HCT116 (cell line): Measurements from ENCODE around the gene SWAP70. TPM values are rescaled to one million over a fixed set of nuclear protein-coding genes. Genes with fewer than 3 reads are reported as not detected.

Experiments
- ATAC-seq: fragments of 200-7000 bp; cut with Tn5 transposase; 2 replicates; pipeline ENCODE4 v1.9.1; 2020; ENCODE audit warnings: mild to moderate bottlenecking, moderate library complexity
- BruUV-seq: library from RNA; stranded (reverse); fragments of 400-500 nt; replicated peaks from 2 replicates; lab custom pipeline; 2021; lab: Mats Ljungman, UMichigan
- CTCF ChIA-PET: fragments of 300-600 bp; sonication (Branson Sonifier 250); formaldehyde crosslinking; loops from one replicate; lab custom pipeline; 2021; ENCODE audit warnings: antibody characterized with exemption; lab: Charles Lee
- POLR2A ChIA-PET: fragments of 300-600, 350-600 bp; sonication (Branson Sonifier 250); formaldehyde crosslinking; loops from one replicate; lab custom pipeline; 2021; ENCODE audit warnings: antibody characterized with exemption; lab: Charles Lee
- RAD21 ChIA-PET, 2 experiments: fragments of 300-600 bp; sonication (Branson Sonifier 250); formaldehyde crosslinking; loops; one replicate each; lab custom pipeline; 2023; ENCODE audit warnings: low total read pairs in 2 of 2; ENCODE audit not compliant: uncharacterized antibody in 2 of 2, unreplicated experiment in 2 of 2, low non-redundant PET in 1 of 2; lab: Charles Lee
- DNase-seq: peaks from one replicate; pipeline ENCODE4 v3.0.0-alpha.2; 2010; ENCODE audit warnings: low read depth, low spot score
- H2AFZ ChIP-seq: fragments of 200-600 bp; shearing (Covaris generic), sonication (generic); 2 replicates; pipeline ENCODE4 v1.6.1; 2017; ENCODE audit warnings: low read depth, mixed run types, mixed read lengths, antibody characterized with exemption, low read length; ENCODE audit not compliant: poor library complexity, severe bottlenecking
- H3K27ac ChIP-seq: 2 replicates; pipeline ENCODE4 v1.5.1; 2012; ENCODE audit warnings: low read depth, low read length
- H3K27me3 ChIP-seq: fragments of 200-600 bp; sonication (generic); 2 replicates; pipeline ENCODE4 v1.6.1; 2016; ENCODE audit warnings: mixed run types, low read length, mixed read lengths; ENCODE audit not compliant: insufficient read depth
- H3K36me3 ChIP-seq, 2 experiments: fragments of 200-500 bp in 1 of 2; fragments of 200-600 bp in 1 of 2; sonication (Bioruptor generic) in 1 of 2; sonication (generic) in 1 of 2; 2 replicates each; pipeline versions ENCODE4 v1.5.1 to v1.6.1; 2014 to 2016; ENCODE audit warnings: low read length in 2 of 2, inconsistent platforms in 1 of 2, mixed read lengths in 1 of 2, mixed run types in 1 of 2; ENCODE audit not compliant: insufficient read depth in 2 of 2, control insufficient read depth in 1 of 2
- H3K4me1 ChIP-seq, 2 experiments: fragments of 200-600 bp in 1 of 2; sonication (generic) in 1 of 2; 2 replicates each; pipeline versions ENCODE4 v1.5.1 to v1.6.1; 2012 to 2017; ENCODE audit warnings: low read length in 2 of 2, inconsistent platforms in 1 of 2, mild to moderate bottlenecking in 1 of 2, mixed read lengths in 1 of 2, mixed run types in 1 of 2, moderate library complexity in 1 of 2; ENCODE audit not compliant: insufficient read depth in 2 of 2, control insufficient read depth in 1 of 2
- H3K4me2 ChIP-seq: fragments of 200-600 bp; sonication (generic); 2 replicates; pipeline ENCODE4 v1.6.1; 2017; ENCODE audit warnings: mixed run types, low read length, mixed read lengths
- H3K4me3 ChIP-seq, 2 experiments: fragments of 200-600 bp in 1 of 2; sonication (generic) in 1 of 2; replicated peaks in 1 of 2; 2 replicates each; pipeline ENCODE4 v1.5.1; 2011 to 2016; ENCODE audit warnings: low read length in 2 of 2, control low read depth in 1 of 2, low read depth in 1 of 2, mild to moderate bottlenecking in 1 of 2, mixed read lengths in 1 of 2, mixed run types in 1 of 2
- H3K79me2 ChIP-seq: fragments of 200-600 bp; sonication (generic); 2 replicates; pipeline ENCODE4 v1.6.1; 2017; ENCODE audit warnings: mild to moderate bottlenecking, mixed run types, low read length, moderate library complexity, mixed read lengths; ENCODE audit not compliant: insufficient read depth
- H3K9ac ChIP-seq: fragments of 200-600 bp; sonication (generic); 2 replicates; pipeline ENCODE4 v1.6.1; 2016; ENCODE audit warnings: low read length, mixed read lengths
- H3K9me2 ChIP-seq: fragments of 200-600 bp; sonication (generic), shearing (Covaris generic); 2 replicates; pipeline ENCODE4 v1.6.1; 2017; ENCODE audit warnings: mixed run types, mild to moderate bottlenecking, moderate library complexity; ENCODE audit not compliant: insufficient read depth
- H3K9me3 ChIP-seq, 2 experiments: fragments of 200-500 bp in 1 of 2; fragments of 200-600 bp in 1 of 2; sonication (Bioruptor generic) in 1 of 2; sonication (generic) in 1 of 2; 2 replicates each; pipeline ENCODE4 v1.6.1; 2014 to 2017; ENCODE audit warnings: low read length in 2 of 2, mixed read lengths in 2 of 2, inconsistent platforms in 1 of 2, low read depth in 1 of 2, mild to moderate bottlenecking in 1 of 2, mixed run types in 1 of 2, moderate library complexity in 1 of 2; ENCODE audit not compliant: control insufficient read depth in 1 of 2, insufficient read depth in 1 of 2
- H4K20me1 ChIP-seq: fragments of 200-600 bp; sonication (generic), shearing (Covaris generic); 2 replicates; pipeline ENCODE4 v1.6.1; 2017; ENCODE audit warnings: mixed run types, mild to moderate bottlenecking, moderate library complexity; ENCODE audit not compliant: insufficient read depth
- ATF3 ChIP-seq: IDR thresholded peaks from 2 replicates; pipeline ENCODE4 v1.6.1; 2012
- CEBPB ChIP-seq: IDR thresholded peaks from 2 replicates; pipeline ENCODE4 v1.6.1; 2012; ENCODE audit warnings: low read depth
- CTCF ChIP-seq, 3 experiments: fragments of 200-600 bp in 1 of 3; sonication (generic) in 1 of 3; IDR thresholded peaks in 2 of 3; conservative IDR thresholded peaks in 1 of 3; 2 replicates each; pipeline ENCODE4 v1.5.1; 2012 to 2017; ENCODE audit warnings: low read depth in 2 of 3, low read length in 2 of 3, antibody characterized with exemption in 1 of 3, borderline replicate concordance in 1 of 3, control low read depth in 1 of 3, mild to moderate bottlenecking in 1 of 3, mixed read lengths in 1 of 3, mixed run types in 1 of 3, moderate library complexity in 1 of 3; ENCODE audit not compliant: insufficient read depth in 1 of 3
- EGR1 ChIP-seq: IDR thresholded peaks from 2 replicates; pipeline ENCODE4 v1.6.1; 2012; ENCODE audit warnings: low read depth
- EZH2phosphoT487 ChIP-seq: fragments of 200-600 bp; IDR thresholded peaks from 2 replicates; pipeline ENCODE4 v1.6.1; 2018; ENCODE audit warnings: antibody characterized with exemption, borderline replicate concordance
- FOSL1 ChIP-seq: IDR thresholded peaks from 2 replicates; pipeline ENCODE4 v1.6.1; 2012; ENCODE audit warnings: low read depth
- JUND ChIP-seq: IDR thresholded peaks from 2 replicates; pipeline ENCODE4 v1.6.1; 2012
- POLR2AphosphoS5 ChIP-seq: IDR thresholded peaks from 2 replicates; pipeline ENCODE4 v1.6.1; 2011; ENCODE audit warnings: mild to moderate bottlenecking, low read depth, low read length, moderate library complexity
- REST ChIP-seq: IDR thresholded peaks from 2 replicates; pipeline ENCODE4 v1.6.1; 2012; ENCODE audit warnings: low read depth
- TCF7L2 ChIP-seq: IDR thresholded peaks from 2 replicates; pipeline ENCODE4 v1.7.0; 2011; ENCODE audit warnings: borderline replicate concordance, inconsistent platforms; ENCODE audit not compliant: insufficient read depth, insufficient read length; ENCODE audit errors: extremely low read depth
- YY1 ChIP-seq: IDR thresholded peaks from 2 replicates; pipeline ENCODE4 v1.6.1; 2011; ENCODE audit warnings: low read length, low read depth, moderate library complexity, mild to moderate bottlenecking; ENCODE audit not compliant: insufficient replicate concordance; ENCODE audit errors: extremely low read depth
- ZBTB33 ChIP-seq: IDR thresholded peaks from 2 replicates; pipeline ENCODE4 v1.6.1; 2011; ENCODE audit warnings: mild to moderate bottlenecking, low read length, moderate library complexity; ENCODE audit not compliant: insufficient replicate concordance; ENCODE audit errors: extremely low read depth
- ZFX ChIP-seq: fragments of 450-650 bp; IDR thresholded peaks from 2 replicates; pipeline ENCODE4 v1.6.1; 2017
- intact Hi-C: fragments of 100-400 bp; cut with micrococcal nuclease; formaldehyde crosslinking; loops from 2 replicates; pipeline ENCODE4 v1.10.0; 2022
- total RNA-seq: library from RNA; stranded (reverse); gene quantifications from one replicate; pipeline ENCODE4 v1.2.1, GENCODE V29; 2021; ENCODE audit not compliant: unreplicated experiment

Gene SWAP70
- total RNA-seq, 1 experiment from 2014 or later: 20.6 TPM

GRCh38 chr11:9758637-9759518 lies 95.0 kb downstream of the SWAP70 start (continued):
- TF ChIP-seq CEBPB (no peak), YY1 (no peak), JUND (no peak), ZFX (peak; percentile 81), EZH2phosphoT487 (no peak), EGR1 (no peak)

GRCh38 chr11:9759519-9760192 lies 95.8 kb downstream of the SWAP70 start:
- Histone ChIP-seq H3K4me2 (peak overlapping the region; percentile 98), H3K36me3 (no peaks in the 10 kb centered on the region), H4K20me1 (no peaks in the 10 kb centered on the region), H3K27me3 (no peaks in the 10 kb centered on the region), H3K79me2 (peaks cover 6% of the 10 kb centered on the region; the same call in 1 of the 2 replicates), H3K4me3 (peak overlapping the region; percentile 71 to 74), H3K9me2 (no peaks in the 10 kb centered on the region), H3K4me1 (peaks cover 17 to 33% of the 10 kb centered on the region in 2 experiments), H3K27ac (peak overlapping the region; percentile 95), H3K9me3 (no peaks in the 10 kb centered on the region), H2AFZ (peak overlapping the region; percentile 22), H3K9ac (peak overlapping the region; percentile 90)
- ATAC-seq (peak; percentile 73), DNase-seq (peak; percentile 96)
- TSS peak; percentile 36 for BruUV-seq
- intact Hi-C loops: loop anchor here (1.0 to 2.0 kb wide), 4 partner anchors 214 to 977 kb away; no protein-coding TSS in a partner anchor
- ChIA-PET CTCF (interaction anchor here (1.0 to 3.0 kb wide), 13 partner anchors 12 to 607 kb away, joined by 3 to 18 read pairs (median 5); partner anchors contain the start of gene ADM), RAD21 (interaction anchor here (0.5 to 1.4 kb wide), 4 partner anchors 11 to 548 kb away, joined by 3 to 6 read pairs (median 4); partner anchors contain the start of gene ADM (in 2 of the 2)), POLR2A (interaction anchor here (0.7 to 2.6 kb wide), 7 partner anchors 10 to 977 kb away, joined by 3 to 37 read pairs (median 3); partner anchors contain the start of genes ADM and ZNF143)
- peak; percentile 81 for TF ChIP-seq ZBTB33
- TF ChIP-seq FOSL1: peak; percentile 97
- TF ChIP-seq ATF3: no peak
- no peak for TF ChIP-seq ZFX
- no peak for TF ChIP-seq CTCF (IDR thresholded peaks at IDR 0.05 in 2 of 3, conservative IDR thresholded peaks at IDR 0.05 in 1 of 3; ENCODE audit: borderline replicate concordance in 1 of 3, insufficient read depth in 1 of 3, low read depth in 2 of 3, low read length in 2 of 3)
- TF ChIP-seq REST: no peak
- peak; percentile 80 for TF ChIP-seq TCF7L2
- peak; percentile 79 for TF ChIP-seq POLR2AphosphoS5
